ENCODE measurements around the gene CAPN5. TPM values are rescaled to one million over a fixed set of nuclear protein-coding genes. Genes with fewer than 3 reads are reported as not detected.

The CAPN5 gene
- total and polyA plus RNA-seq, 2 donors = 1.5 to 3.0 TPM

DNA sequence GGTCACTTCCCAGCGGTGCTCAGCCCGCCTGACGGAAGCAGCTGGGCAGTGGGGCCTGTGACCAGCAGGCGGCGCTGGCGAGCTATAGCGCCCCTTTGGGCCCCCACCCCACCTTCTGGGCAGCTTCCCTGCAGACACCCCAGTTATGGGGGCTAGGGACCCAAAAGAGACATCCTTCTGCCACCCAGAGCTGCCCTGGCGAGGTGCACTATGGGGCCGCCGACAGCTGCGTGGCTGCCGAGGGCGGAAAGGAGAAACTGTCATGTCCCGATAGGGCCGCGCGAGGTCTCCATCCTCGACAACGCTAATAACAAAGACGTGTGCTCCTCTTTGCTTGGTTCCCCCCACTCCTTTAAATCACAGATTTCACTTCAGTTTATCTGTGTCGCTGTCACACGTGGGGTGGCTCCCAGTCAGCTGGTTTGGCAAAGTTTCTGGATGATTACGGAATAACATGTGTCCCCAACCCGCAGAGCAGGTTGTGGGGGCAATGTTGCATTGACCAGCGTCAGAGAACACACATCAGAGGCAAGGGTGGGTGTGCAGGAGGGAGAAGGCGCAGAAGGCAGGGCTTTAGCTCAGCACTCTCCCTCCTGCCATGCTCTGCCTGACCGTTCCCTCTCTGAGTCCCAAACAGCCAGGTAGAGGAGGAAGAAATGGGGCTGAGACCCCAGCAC lies 60.6 kb downstream of the CAPN5 start:
- 8% methylated on average over 27 of the region's 27 CpGs for WGBS

GRCh38 chr11:77127920-77128691 lies 61.3 kb downstream of the CAPN5 start, which contains the start of gene MYO7A:
TSS of gene MYO7A (plus strand) at chr11:77128246. CDS start at chr11:77130635, 2,389 bp downstream.
- H3K36me3 ChIP-seq (ENCODE audit: control insufficient read depth in 2 of 2, insufficient read depth in 2 of 2, low read length in 1 of 2) = no peaks in the 10 kb centered on the region
- WGBS = 40% methylated on average over 20 of the region's 20 CpGs
- H3K27ac ChIP-seq (ENCODE audit: low read depth in 1 of 2, low read length in 1 of 2) = no peak within 1 kb of the TSS
- peaks cover 8 to 17% of the 10 kb centered on the region in 2 donors for H3K4me1 ChIP-seq (ENCODE audit: control insufficient read depth in 2 of 2, insufficient read depth in 2 of 2, low read length in 2 of 2)
- peaks cover 0 to 15% of the 10 kb centered on the region in 2 donors for H3K27me3 ChIP-seq (ENCODE audit: control insufficient read depth in 2 of 2, insufficient read depth in 1 of 2, low read length in 1 of 2)
- peak within 1 kb of the TSS in 1 of 2 donors; percentile 33 for H3K4me3 ChIP-seq (ENCODE audit: low read length in 2 of 2)
- DNase-seq (ENCODE audit: low read depth in 6 of 9, low spot score in 9 of 9) = peak in 1 of 9 donors; percentile 26
- no peaks in the 10 kb centered on the region for H3K9me3 ChIP-seq (ENCODE audit: control insufficient read depth in 2 of 2, insufficient read depth in 1 of 2, low read length in 1 of 2)

More for the DNA sequence above, 60.6 kb downstream of the CAPN5 start:
- peaks cover 8 to 17% of the 10 kb centered on the region in 2 donors for H3K4me1 ChIP-seq (ENCODE audit: control insufficient read depth in 2 of 2, insufficient read depth in 2 of 2, low read length in 2 of 2)
- peaks cover 0 to 15% of the 10 kb centered on the region in 2 donors for H3K27me3 ChIP-seq (ENCODE audit: control insufficient read depth in 2 of 2, insufficient read depth in 1 of 2, low read length in 1 of 2)
- DNase-seq (ENCODE audit: low read depth in 6 of 9, low spot score in 9 of 9) = peak in 7 of 9 donors; percentile 19 to 66 (median 55)
- H3K9me3 ChIP-seq (ENCODE audit: control insufficient read depth in 2 of 2, insufficient read depth in 1 of 2, low read length in 1 of 2) = no peaks in the 10 kb centered on the region
- H3K36me3 ChIP-seq (ENCODE audit: control insufficient read depth in 2 of 2, insufficient read depth in 2 of 2, low read length in 1 of 2) = no peaks in the 10 kb centered on the region
- no peak overlapping the region for H3K27ac ChIP-seq (ENCODE audit: low read depth in 1 of 2, low read length in 1 of 2)
- peak overlapping the region in 1 of 2 donors; percentile 33 for H3K4me3 ChIP-seq (ENCODE audit: low read length in 2 of 2)

DNA sequence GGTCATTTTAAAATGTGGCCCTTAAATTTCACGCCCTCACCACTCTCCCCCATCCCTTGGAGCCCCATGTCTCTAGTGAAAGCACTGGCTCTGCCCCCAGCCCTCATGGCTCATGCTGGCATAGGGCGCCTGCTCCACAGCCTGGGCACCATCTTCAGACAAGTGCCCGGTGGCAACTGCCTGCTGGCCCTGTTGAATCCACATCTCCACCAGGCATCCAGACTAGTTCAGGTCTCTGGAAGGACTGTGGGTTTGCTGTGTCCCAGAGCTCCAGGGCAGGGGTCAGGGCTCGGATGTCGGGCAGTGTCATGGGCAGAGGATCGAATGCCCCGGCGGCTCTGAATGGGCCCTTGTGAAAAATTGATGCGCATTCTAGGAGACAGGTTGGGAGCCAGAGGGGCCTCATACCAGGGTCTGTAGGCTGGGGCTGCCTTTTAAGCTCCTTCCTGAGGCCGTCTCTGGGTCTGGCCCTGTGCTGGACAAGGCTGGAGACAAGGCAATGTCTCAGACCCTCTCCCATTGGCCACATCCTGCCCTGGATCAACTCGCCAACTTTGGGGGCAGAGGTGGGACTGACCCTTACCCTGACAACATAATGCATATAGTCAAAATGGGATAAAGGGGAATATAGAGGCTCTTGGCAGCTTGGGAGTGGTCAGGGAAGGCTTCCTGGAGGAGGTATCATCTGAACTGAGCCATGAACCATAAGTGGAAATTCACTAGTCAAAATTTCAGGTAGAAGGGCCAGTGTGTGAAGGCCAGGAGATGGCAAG lies 62.5 kb downstream of the CAPN5 start:
- Histone ChIP-seq H3K27ac (ENCODE audit: low read depth in 1 of 2, low read length in 1 of 2) (no peak overlapping the region), H3K36me3 (ENCODE audit: control insufficient read depth in 2 of 2, insufficient read depth in 2 of 2, low read length in 1 of 2) (no peaks in the 10 kb centered on the region), H3K4me3 (ENCODE audit: low read length in 2 of 2) (no peak overlapping the region), H3K27me3 (ENCODE audit: control insufficient read depth in 2 of 2, insufficient read depth in 1 of 2, low read length in 1 of 2) (peaks cover 0 to 15% of the 10 kb centered on the region in 2 donors), H3K4me1 (ENCODE audit: control insufficient read depth in 2 of 2, insufficient read depth in 2 of 2, low read length in 2 of 2) (peaks cover 8 to 17% of the 10 kb centered on the region in 2 donors), H3K9me3 (ENCODE audit: control insufficient read depth in 2 of 2, insufficient read depth in 1 of 2, low read length in 1 of 2) (no peaks in the 10 kb centered on the region)
- no peak for DNase-seq (ENCODE audit: low read depth in 6 of 9, low spot score in 9 of 9)
- 95% methylated on average over 11 of the region's 11 CpGs for WGBS

DNA sequence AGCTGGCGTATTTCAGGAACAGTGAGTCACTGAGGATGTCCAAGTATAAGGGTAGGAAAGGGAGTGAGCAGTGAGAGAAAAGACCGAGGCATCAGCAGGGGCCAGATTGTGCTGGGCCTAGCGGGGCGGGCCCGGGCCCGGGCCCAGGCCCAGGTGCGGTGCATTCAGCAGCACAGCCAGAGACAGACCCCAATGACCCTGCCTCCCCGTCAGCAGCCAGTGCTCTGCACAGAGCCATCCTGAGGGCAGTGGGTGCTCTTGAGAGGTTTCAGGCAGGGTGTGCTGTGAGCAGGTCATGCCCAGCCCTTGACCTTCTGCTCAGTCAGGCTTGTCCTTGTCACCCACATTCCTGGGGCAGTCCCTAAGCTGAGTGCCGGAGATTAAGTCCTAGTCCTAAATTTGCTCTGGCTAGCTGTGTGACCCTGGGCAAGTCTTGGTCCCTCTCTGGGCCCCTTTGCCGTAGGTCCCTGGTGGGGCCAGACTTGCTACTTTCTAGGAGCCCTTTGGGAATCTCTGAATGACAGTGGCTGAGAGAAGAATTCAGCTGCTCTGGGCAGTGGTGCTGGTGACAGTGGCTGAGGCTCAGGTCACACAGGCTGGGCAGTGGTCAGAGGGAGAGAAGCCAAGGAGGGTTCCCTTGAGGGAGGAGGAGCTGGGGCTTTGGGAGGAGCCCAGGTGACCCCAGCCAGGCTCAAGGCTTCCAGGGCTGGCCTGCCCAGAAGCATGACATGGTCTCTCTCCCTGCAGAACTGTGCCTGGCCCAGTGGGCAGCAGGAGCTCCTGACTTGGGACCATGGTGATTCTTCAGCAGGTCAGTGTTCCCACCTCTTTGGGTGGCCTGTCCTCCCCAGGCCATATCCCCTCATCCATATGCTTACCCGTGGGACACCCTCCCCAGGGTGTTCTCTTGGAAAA lies 63.3 kb downstream of the CAPN5 start:
- Histone ChIP-seq H3K27ac (ENCODE audit: low read depth in 1 of 2, low read length in 1 of 2) (no peak overlapping the region), H3K4me1 (ENCODE audit: control insufficient read depth in 2 of 2, insufficient read depth in 2 of 2, low read length in 2 of 2) (peaks cover 8 to 17% of the 10 kb centered on the region in 2 donors), H3K4me3 (ENCODE audit: low read length in 2 of 2) (no peak overlapping the region), H3K9me3 (ENCODE audit: control insufficient read depth in 2 of 2, insufficient read depth in 1 of 2, low read length in 1 of 2) (no peaks in the 10 kb centered on the region), H3K36me3 (ENCODE audit: control insufficient read depth in 2 of 2, insufficient read depth in 2 of 2, low read length in 1 of 2) (no peaks in the 10 kb centered on the region), H3K27me3 (ENCODE audit: control insufficient read depth in 2 of 2, insufficient read depth in 1 of 2, low read length in 1 of 2) (peaks cover 0 to 15% of the 10 kb centered on the region in 2 donors)
- no peak for DNase-seq (ENCODE audit: low read depth in 6 of 9, low spot score in 9 of 9)
- 97% methylated on average over 11 of the region's 11 CpGs for WGBS

DNA sequence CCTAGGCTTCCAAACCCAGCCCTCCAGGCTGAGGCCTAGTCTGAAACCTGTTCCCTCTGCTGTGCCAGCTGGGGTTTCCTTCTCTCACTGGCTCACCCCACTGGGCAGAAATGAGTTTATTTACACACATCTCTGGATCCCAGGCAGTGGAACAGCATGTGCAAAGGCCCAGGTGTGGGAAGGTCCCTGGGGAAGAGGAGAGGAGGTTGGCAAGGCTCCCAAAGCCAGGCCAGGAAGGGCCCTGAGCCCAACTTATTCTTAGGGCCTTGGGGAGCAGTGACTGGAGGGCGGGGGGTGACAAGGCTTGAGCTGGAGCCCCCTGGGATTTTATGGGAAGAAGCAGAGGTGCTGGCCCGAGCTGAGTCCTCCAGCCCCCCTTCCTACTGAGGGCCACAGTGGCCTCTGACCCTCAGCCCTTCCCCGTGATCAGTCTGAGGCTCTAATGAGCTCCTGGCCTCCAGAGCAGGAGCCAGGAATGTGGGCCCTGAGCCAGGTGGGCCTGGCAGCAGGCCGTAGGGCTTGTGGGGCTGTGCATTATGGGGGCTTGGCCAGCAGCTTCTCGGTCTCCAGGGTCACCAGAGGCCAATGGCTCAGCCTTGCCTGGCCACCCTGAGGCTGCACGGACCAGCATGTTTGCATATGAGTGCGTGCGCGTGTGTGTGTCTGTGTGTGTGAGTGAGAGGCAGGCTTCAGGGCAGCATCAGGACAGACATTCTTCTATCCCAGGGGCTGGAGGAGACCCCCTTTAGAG lies 64.2 kb downstream of the CAPN5 start:
- peaks cover 0 to 18% of the 10 kb centered on the region in 2 donors for H3K27me3 ChIP-seq (ENCODE audit: control insufficient read depth in 2 of 2, insufficient read depth in 1 of 2, low read length in 1 of 2)
- H3K27ac ChIP-seq (ENCODE audit: low read depth in 1 of 2, low read length in 1 of 2) = no peak overlapping the region
- DNase-seq (ENCODE audit: low read depth in 6 of 9, low spot score in 9 of 9) = no peak
- WGBS = 91% methylated on average over 9 of the region's 9 CpGs
- H3K9me3 ChIP-seq (ENCODE audit: control insufficient read depth in 2 of 2, insufficient read depth in 1 of 2, low read length in 1 of 2) = no peaks in the 10 kb centered on the region
- H3K4me1 ChIP-seq (ENCODE audit: control insufficient read depth in 2 of 2, insufficient read depth in 2 of 2, low read length in 2 of 2) = peaks cover 8 to 17% of the 10 kb centered on the region in 2 donors
- no peak overlapping the region for H3K4me3 ChIP-seq (ENCODE audit: low read length in 2 of 2)
- no peaks in the 10 kb centered on the region for H3K36me3 ChIP-seq (ENCODE audit: control insufficient read depth in 2 of 2, insufficient read depth in 2 of 2, low read length in 1 of 2)

DNA sequence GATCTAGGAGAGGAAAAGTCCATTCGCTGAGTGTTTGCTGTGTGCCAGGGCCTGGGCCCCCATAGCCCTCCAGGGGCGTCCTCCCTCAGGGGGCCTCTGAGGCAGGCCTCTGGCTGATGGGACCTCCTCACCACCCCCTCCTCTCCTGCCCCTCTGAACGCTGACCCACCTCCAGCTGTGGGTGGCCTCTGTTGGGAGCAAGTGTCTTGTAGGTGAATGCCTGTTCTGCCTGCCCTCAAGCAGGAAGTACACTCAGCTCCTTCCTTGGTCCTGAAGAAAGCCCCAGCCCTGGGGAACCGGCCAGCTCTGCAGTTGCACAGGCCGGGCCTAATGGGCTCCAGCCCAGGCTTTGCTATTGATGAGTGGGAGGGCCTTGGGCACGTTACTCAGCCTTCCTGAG lies 64.8 kb downstream of the CAPN5 start:
- no peaks in the 10 kb centered on the region for H3K36me3 ChIP-seq (ENCODE audit: control insufficient read depth in 2 of 2, insufficient read depth in 2 of 2, low read length in 1 of 2)
- no peak overlapping the region for H3K4me3 ChIP-seq (ENCODE audit: low read length in 2 of 2)
- 89% methylated on average over 6 of the region's 6 CpGs for WGBS
- H3K9me3 ChIP-seq (ENCODE audit: control insufficient read depth in 2 of 2, insufficient read depth in 1 of 2, low read length in 1 of 2) = no peaks in the 10 kb centered on the region
- no peak for DNase-seq (ENCODE audit: low read depth in 6 of 9, low spot score in 9 of 9)
- H3K27me3 ChIP-seq (ENCODE audit: control insufficient read depth in 2 of 2, insufficient read depth in 1 of 2, low read length in 1 of 2) = peaks cover 0 to 24% of the 10 kb centered on the region in 2 donors
- H3K4me1 ChIP-seq (ENCODE audit: control insufficient read depth in 2 of 2, insufficient read depth in 2 of 2, low read length in 2 of 2) = peaks cover 8 to 17% of the 10 kb centered on the region in 2 donors
- H3K27ac ChIP-seq (ENCODE audit: low read depth in 1 of 2, low read length in 1 of 2) = no peak overlapping the region

DNA sequence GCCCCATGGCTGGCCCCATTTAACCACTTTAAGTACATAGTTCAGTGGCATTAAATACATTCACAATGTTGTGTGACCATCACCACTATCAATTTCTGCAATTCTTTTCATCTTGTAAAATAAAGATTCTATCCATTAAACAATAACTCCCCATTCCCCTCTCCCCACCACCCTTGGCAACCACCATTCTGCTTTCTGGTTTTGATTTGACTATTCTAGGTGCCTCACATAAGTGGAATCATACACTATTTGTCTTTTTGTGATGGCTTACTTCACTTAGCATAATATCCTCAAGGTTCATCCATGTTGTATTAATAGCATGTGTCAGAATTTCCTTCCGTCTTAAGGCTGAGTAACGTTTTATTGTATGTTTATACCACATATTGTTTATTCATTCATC lies 68.3 kb downstream of the CAPN5 start:
- DNase-seq (ENCODE audit: low read depth in 6 of 9, low spot score in 9 of 9) = no peak
- H3K4me3 ChIP-seq (ENCODE audit: low read length in 2 of 2) = no peak overlapping the region
- H3K27me3 ChIP-seq (ENCODE audit: control insufficient read depth in 2 of 2, insufficient read depth in 1 of 2, low read length in 1 of 2) = peaks cover 4 to 41% of the 10 kb centered on the region in 2 donors
- peaks cover 0 to 5% of the 10 kb centered on the region in 2 donors for H3K9me3 ChIP-seq (ENCODE audit: control insufficient read depth in 2 of 2, insufficient read depth in 1 of 2, low read length in 1 of 2)
- H3K4me1 ChIP-seq (ENCODE audit: control insufficient read depth in 2 of 2, insufficient read depth in 2 of 2, low read length in 2 of 2) = no peaks in the 10 kb centered on the region
- H3K36me3 ChIP-seq (ENCODE audit: control insufficient read depth in 2 of 2, insufficient read depth in 2 of 2, low read length in 1 of 2) = no peaks in the 10 kb centered on the region
- no peak overlapping the region for H3K27ac ChIP-seq (ENCODE audit: low read depth in 1 of 2, low read length in 1 of 2)
- 13% methylated on average over 2 of the region's 2 CpGs for WGBS

DNA sequence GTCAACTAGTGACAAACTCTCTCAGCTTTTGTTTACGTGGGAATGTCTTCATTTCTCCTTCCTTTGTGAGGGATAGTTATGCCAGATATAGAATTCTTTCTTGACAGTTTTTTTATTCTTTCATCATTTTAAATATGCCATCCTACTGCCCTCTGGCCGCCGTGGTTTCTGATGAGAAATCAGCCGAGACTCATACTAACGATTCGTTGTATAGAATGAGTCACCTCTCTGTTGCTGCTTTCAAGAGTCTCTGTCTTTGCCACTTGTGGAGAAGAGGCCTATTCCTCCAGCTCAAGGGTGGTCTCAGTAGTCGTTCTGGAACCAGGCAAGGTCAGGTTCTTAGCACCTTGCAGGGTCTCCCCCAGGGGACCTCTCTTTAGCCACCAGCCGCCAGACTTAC lies 69.3 kb downstream of the CAPN5 start:
- Histone ChIP-seq H3K9me3 (ENCODE audit: control insufficient read depth in 2 of 2, insufficient read depth in 1 of 2, low read length in 1 of 2) (peaks cover 0 to 5% of the 10 kb centered on the region in 2 donors), H3K4me3 (ENCODE audit: low read length in 2 of 2) (no peak overlapping the region), H3K4me1 (ENCODE audit: control insufficient read depth in 2 of 2, insufficient read depth in 2 of 2, low read length in 2 of 2) (no peaks in the 10 kb centered on the region), H3K27me3 (ENCODE audit: control insufficient read depth in 2 of 2, insufficient read depth in 1 of 2, low read length in 1 of 2) (peaks cover 4 to 43% of the 10 kb centered on the region in 2 donors), H3K36me3 (ENCODE audit: control insufficient read depth in 2 of 2, insufficient read depth in 2 of 2, low read length in 1 of 2) (no peaks in the 10 kb centered on the region), H3K27ac (ENCODE audit: low read depth in 1 of 2, low read length in 1 of 2) (no peak overlapping the region)
- DNase-seq (ENCODE audit: low read depth in 6 of 9, low spot score in 9 of 9) = no peak
- 94% methylated on average over 8 of the region's 8 CpGs for WGBS

All from thymus (tissue), 11 donors.